SJSA1 (cell line): Measurements from ENCODE around the gene PCDH7. TPM values are rescaled to one million over a fixed set of nuclear protein-coding genes. Genes with fewer than 3 reads are reported as not detected.

Experiments used
- DNase-seq, 2 experiments: peaks; one replicate each; pipeline ENCODE4 v3.0.0-alpha.2; 2015 to 2020; ENCODE audit warnings: low spot score in 2 of 2, low read depth in 1 of 2
- H3K27ac ChIP-seq: fragments of 250-450 bp; sonication (Bioruptor Pico); 2 replicates; pipeline ENCODE4 v1.5.1; 2020; ENCODE audit warnings: mild to moderate bottlenecking, moderate library complexity
- H3K27me3 ChIP-seq: fragments of 250-450 bp; sonication (Bioruptor Pico); replicated peaks from 2 replicates; pipeline ENCODE4 v1.5.1; 2020; ENCODE audit warnings: mild to moderate bottlenecking, moderate library complexity
- H3K36me3 ChIP-seq: fragments of 250-450 bp; sonication (Bioruptor Pico); 2 replicates; pipeline ENCODE4 v1.5.1; 2020; ENCODE audit warnings: mild to moderate bottlenecking
- H3K4me1 ChIP-seq: fragments of 250-450 bp; sonication (Bioruptor Pico); replicated peaks from 2 replicates; pipeline ENCODE4 v1.6.1; 2021; ENCODE audit warnings: mild to moderate bottlenecking
- H3K4me3 ChIP-seq: fragments of 250-450 bp; sonication (Bioruptor Pico); 2 replicates; pipeline ENCODE4 v1.5.1; 2020; ENCODE audit warnings: mild to moderate bottlenecking
- H3K9me3 ChIP-seq: fragments of 250-450 bp; sonication (Bioruptor Pico); replicated peaks from 2 replicates; pipeline ENCODE4 v1.5.1; 2020; ENCODE audit warnings: mild to moderate bottlenecking
- total RNA-seq: library from RNA; depleted of rRNA; stranded (reverse); fragments of >200 nt; shearing (Covaris generic); gene quantifications from 2 replicates; pipeline ENCODE4 v1.2.3, GENCODE V29; 2014; rRNA removed

The PCDH7 gene
- total RNA-seq = 1.2 and 2.1 TPM in 2 replicates

GRCh38 chr4:30720021-30720660 lies at the start of gene PCDH7:
Gene PCDH7 (plus strand): TSS chr4:30720369. CDS start chr4:30721423, 1,054 bp downstream.
- no peaks in the 10 kb centered on the region for H3K4me1 ChIP-seq
- no peak for DNase-seq
- H3K27ac ChIP-seq = no peak within 1 kb of the TSS

DNA sequence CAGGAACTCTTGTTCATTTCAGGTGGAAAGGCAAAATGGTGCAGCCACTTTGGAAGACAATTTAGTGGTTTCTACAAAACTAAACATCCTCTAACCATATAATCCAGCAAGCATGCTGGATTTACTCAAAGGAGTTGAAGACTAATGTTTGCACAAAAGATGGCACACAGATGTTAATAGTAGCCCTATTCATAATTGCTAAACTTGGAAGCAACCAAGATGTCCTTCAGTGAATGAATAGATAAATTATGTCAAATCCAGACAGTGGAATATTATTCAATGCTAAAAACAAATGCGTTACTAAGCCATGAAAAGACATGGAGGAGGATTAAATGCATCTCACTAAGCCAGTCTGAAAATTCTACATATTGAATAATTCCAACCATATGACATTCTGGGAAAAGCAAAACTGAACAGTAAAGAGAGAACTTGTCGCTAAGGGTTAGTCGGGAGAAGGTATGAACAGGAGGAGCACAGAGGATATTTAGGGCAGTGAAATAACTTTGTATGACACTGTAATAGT lies 48.2 kb upstream of the PCDH7 start:
- no peak for DNase-seq
- H3K9me3 ChIP-seq = no peaks in the 10 kb centered on the region
- H3K27ac ChIP-seq = no peak overlapping the region
- no peaks in the 10 kb centered on the region for H3K27me3 ChIP-seq
- no peaks in the 10 kb centered on the region for H3K4me1 ChIP-seq
- H3K4me3 ChIP-seq = no peak overlapping the region
- H3K36me3 ChIP-seq = no peaks in the 10 kb centered on the region

More at GRCh38 chr4:30720021-30720660, at the start of gene PCDH7:
- peaks cover 22% of the 10 kb centered on the region for H3K27me3 ChIP-seq
- H3K36me3 ChIP-seq = no peaks in the 10 kb centered on the region
- H3K9me3 ChIP-seq = no peaks in the 10 kb centered on the region
- peak within 1 kb of the TSS; percentile 12 for H3K4me3 ChIP-seq

DNA sequence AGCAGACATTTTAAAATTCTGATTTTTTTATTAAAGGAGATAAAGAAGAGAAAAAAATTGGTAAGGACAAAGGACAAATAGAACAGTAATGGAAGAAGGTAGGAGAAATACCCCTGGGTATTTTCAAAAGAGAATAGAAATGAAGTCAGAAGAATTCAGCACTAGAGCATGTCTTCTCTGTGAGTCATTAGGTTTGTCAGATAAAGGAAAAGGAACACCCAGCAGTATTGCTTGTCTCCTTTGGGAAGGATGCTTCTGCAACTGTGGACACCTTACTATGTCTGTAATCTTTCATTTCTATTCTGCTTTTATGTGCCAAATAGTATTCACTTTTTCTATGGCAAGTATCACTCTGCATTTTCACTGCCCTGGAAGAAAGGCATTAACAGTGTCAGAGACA lies 24.0 kb upstream of the PCDH7 start:
- Histone ChIP-seq H3K27me3 (no peaks in the 10 kb centered on the region), H3K4me3 (no peak overlapping the region), H3K36me3 (no peaks in the 10 kb centered on the region), H3K9me3 (no peaks in the 10 kb centered on the region), H3K4me1 (no peaks in the 10 kb centered on the region), H3K27ac (no peak overlapping the region)
- no peak for DNase-seq

DNA sequence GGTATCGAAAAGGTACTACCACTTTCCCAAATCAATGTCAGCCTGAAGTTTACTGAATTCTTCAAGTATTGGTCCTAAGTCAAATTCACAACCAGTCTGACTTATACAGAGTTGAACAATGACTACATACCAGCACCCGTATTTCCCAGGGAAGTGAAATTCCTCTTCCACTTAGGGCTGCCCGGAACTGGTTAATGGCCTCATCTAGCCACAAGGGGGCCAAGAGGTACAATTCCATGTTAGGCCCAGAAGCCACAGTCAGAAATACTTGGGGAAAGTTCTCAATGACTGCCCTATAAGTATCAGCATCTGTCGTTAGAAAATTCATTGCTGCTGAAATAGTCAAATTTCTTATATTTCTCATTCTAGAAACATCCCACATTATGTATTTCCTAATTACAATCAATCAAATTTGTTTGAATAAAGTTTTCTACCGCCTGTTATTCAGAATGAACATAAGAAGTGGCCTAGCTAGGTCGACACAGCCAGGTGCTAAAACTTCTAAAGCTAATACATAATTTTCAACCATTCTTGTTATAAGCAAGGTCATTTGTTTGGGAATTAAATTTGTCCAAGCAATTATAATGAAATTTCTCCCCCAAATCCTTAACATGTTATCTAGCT lies 5.6 kb upstream of the PCDH7 start:
- H3K27me3 ChIP-seq = peaks cover 15% of the 10 kb centered on the region

GRCh38 chr4:30716158-30716557 lies 4.0 kb upstream of the PCDH7 start:
- Histone ChIP-seq H3K36me3 (no peaks in the 10 kb centered on the region), H3K27me3 (peaks cover 22% of the 10 kb centered on the region), H3K4me3 (no peak overlapping the region), H3K9me3 (no peaks in the 10 kb centered on the region), H3K4me1 (no peaks in the 10 kb centered on the region), H3K27ac (no peak overlapping the region)
- DNase-seq = no peak

More for the DNA sequence above, 5.6 kb upstream of the PCDH7 start:
- Histone ChIP-seq H3K36me3 (no peaks in the 10 kb centered on the region), H3K4me1 (no peaks in the 10 kb centered on the region), H3K9me3 (no peaks in the 10 kb centered on the region), H3K27ac (no peak overlapping the region), H3K4me3 (no peak overlapping the region)
- peak in 1 of 2 experiments; percentile 2 for DNase-seq

DNA sequence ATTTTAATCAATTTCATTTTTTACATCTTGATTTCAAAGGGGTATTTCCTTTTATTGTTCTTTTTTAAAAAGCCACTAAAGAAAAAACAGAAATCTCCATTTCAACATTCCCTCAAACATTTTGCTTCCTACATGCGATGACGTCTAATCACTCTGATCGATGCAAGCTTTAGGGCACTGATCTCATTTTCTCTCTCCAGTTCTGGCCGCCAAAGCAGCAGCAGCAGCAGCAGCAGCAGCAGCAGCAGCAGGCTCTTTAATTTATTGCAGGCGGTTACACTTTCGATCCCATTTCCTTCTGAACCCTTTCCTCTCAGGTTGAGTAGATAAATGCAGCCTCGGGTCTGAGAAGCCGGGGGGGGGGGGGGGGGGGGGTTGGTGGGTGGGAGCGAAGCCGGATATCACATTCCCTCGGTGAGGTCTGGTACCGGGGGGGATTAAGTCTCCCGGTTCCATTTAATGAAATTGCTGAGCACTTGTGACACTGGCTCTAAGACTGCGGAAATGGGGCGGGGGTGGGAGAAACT lies 3.4 kb upstream of the PCDH7 start:
- Histone ChIP-seq H3K4me3 (no peak overlapping the region), H3K27ac (no peak overlapping the region), H3K36me3 (no peaks in the 10 kb centered on the region), H3K4me1 (no peaks in the 10 kb centered on the region), H3K27me3 (peaks cover 22% of the 10 kb centered on the region), H3K9me3 (no peaks in the 10 kb centered on the region)
- no peak for DNase-seq

DNA sequence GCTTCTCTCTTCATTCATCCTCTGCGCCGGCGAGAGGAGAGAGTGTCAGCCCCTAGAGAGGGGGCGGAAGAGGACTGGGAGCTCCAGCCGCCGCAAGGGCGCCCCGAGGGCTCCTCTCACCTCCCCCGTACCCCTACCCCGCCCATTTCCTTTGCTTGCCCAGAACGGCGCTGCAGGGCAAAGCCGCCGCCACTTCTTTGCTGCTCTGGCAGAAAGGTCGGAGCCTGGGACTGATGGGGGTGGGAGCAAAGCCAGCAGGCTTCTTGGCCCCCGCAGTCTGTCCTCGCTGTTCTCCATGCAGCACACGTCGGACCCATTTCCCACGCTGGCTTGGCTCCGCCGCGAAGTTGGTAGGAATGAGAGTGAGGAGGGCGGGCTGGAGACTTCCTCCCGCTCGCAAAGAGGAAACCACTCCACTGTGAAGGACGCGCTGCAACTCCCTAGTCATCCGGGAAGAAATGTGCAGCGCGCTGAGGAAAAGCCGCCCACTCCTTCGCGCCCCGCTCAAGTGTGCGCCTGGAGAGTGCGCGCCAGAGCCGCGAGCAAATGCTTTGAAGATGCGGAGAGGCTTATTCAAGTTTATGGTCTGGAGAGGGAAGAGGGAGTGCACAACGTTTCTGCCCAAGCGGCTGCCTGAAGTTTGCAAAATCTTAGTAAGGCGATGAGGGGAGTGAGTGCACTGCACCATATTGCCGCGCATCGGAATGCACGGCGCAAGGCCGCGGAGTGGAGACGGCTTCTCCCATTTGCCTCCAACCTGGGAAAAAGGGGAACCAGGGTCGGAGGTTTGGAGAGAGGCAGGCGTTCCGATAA lies 2.8 kb upstream of the PCDH7 start:
- no peak overlapping the region for H3K27ac ChIP-seq
- H3K27me3 ChIP-seq = peaks cover 22% of the 10 kb centered on the region
- no peaks in the 10 kb centered on the region for H3K4me1 ChIP-seq
- no peaks in the 10 kb centered on the region for H3K9me3 ChIP-seq
- no peaks in the 10 kb centered on the region for H3K36me3 ChIP-seq
- peak in 1 of 2 experiments; percentile 8 for DNase-seq
- 0 out of 2 replicates have a peak overlapping the region, but pooled peaks have one; percentile 5 for H3K4me3 ChIP-seq

- no peak for DNase-seq
- H3K4me1 ChIP-seq = no peaks in the 10 kb centered on the region
- H3K27ac ChIP-seq = no peak overlapping the region
- H3K27me3 ChIP-seq = peaks cover 22% of the 10 kb centered on the region
- H3K36me3 ChIP-seq = no peaks in the 10 kb centered on the region
- no peak overlapping the region for H3K4me3 ChIP-seq
- H3K9me3 ChIP-seq = no peaks in the 10 kb centered on the region
Measured at GRCh38 chr4:30718021-30718542, 2.1 kb upstream of the PCDH7 start.

- H3K4me3 ChIP-seq = no peak overlapping the region; the same call in 1 of the 2 replicates
- no peaks in the 10 kb centered on the region for H3K9me3 ChIP-seq
- no peak overlapping the region for H3K27ac ChIP-seq
- H3K27me3 ChIP-seq = peaks cover 22% of the 10 kb centered on the region
- H3K36me3 ChIP-seq = no peaks in the 10 kb centered on the region
- H3K4me1 ChIP-seq = no peaks in the 10 kb centered on the region
- no peak for DNase-seq
Measured at GRCh38 chr4:30718641-30719453, 1.3 kb upstream of the PCDH7 start.

- H3K9me3 ChIP-seq = no peaks in the 10 kb centered on the region
- peak in 1 of 2 experiments; percentile 3 for DNase-seq
- H3K27ac ChIP-seq = no peak overlapping the region
Measured at GRCh38 chr4:30719454-30720020, 632 bp upstream of the PCDH7 start.

GRCh38 chr4:30720661-30721184 lies 554 bp downstream of the PCDH7 start:
- Histone ChIP-seq H3K27ac (no peak overlapping the region), H3K4me1 (no peaks in the 10 kb centered on the region), H3K4me3 (peak overlapping the region; percentile 10; the same call in 1 of the 2 replicates), H3K36me3 (no peaks in the 10 kb centered on the region), H3K9me3 (no peaks in the 10 kb centered on the region), H3K27me3 (peaks cover 22% of the 10 kb centered on the region)
- no peak for DNase-seq

More at GRCh38 chr4:30719454-30720020, 632 bp upstream of the PCDH7 start:
- H3K36me3 ChIP-seq = no peaks in the 10 kb centered on the region
- no peaks in the 10 kb centered on the region for H3K4me1 ChIP-seq
- H3K27me3 ChIP-seq = peaks cover 22% of the 10 kb centered on the region
- peak overlapping the region; percentile 12 for H3K4me3 ChIP-seq
